Upper lobe of left lung (tissue), 4 donors: ENCODE measurements around the gene TMEM132C.
A peak's percentile ranks its signal among the peaks of the same experiment; 100 is the strongest.

Experiments used
- CTCF ChIP-seq, 6 experiments: fragments of 450-650 bp in 4 of 6; fragments of 200-600 bp in 2 of 6; sonication (generic) in 2 of 6; IDR thresholded peaks; one replicate each; pipeline ENCODE4 v1.5.1; 2016 to 2019; ENCODE audit warnings: antibody characterized with exemption in 6 of 6
- POLR2A ChIP-seq, 4 donors: fragments of 450-650 bp; IDR thresholded peaks; one replicate each; pipeline ENCODE4 v1.5.1; 2016 to 2017; ENCODE audit warnings: antibody characterized with exemption in 4 of 4, mild to moderate bottlenecking in 2 of 4

- TF ChIP-seq CTCF (IDR thresholded peaks at IDR 0.05) (peak in 5 of 6 experiments; percentile 36 to 62 (median 60)), POLR2A (IDR thresholded peaks at IDR 0.05) (no peak)
Observed at GRCh38 chr12:128259556-128260070, 7.4 kb upstream of the TMEM132C start.
